GM11168 (cell line): ENCODE measurements around the gene PHF21B.
"Not testable (repeated sequence)": the region's sequence is repeated elsewhere in the genome, so short reads cannot be mapped to it uniquely, and the experiment has no call there.

ENCODE experiments used
- in situ Hi-C: fragments of 300-500 bp; cut with MboI; formaldehyde crosslinking; loops from one replicate; pipeline ENCODE4 v1.12.0; 2022; ENCODE audit warnings: low sequenced_read_pairs; ENCODE audit not compliant: unreplicated experiment

PHF21B gene

DNA sequence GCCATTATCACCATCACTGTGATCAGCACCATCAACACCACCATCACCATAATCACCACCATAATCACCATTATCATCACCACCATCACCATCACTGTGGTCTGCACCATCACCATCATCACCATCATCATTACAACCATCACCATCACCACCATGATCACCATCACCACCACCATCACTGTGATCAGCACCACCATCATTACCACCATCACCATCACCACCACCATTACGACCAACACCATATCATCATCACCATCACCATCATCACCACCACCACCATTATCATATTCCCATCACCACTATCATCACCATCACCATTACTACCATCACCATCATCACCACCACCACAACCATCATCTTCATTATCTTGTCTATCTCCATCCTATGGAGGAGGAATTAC is 125.2 kb downstream of the PHF21B start:
- in situ Hi-C loops, result no loop called here

DNA sequence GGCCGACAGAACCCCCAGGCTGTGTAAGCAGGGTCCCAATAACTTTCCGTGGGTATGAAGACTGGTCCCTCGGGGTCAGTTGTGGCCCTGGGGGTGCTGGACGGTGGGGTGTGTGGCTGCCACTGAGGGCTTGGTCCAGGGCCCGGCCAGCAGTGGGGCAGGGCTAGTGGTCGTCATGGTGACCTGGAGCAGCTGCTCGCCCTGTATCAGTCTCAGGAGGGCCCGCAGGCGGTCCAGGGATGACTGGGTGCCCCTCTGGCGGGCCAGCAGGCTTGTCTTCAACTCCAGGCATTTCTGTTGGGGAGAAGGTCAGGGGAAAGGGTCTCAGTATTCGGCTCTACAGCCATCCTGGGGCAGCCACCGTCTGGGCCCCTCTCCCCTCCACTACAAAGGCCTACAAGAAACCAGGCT is 126.8 kb downstream of the PHF21B start:
- in situ Hi-C loops, result no loop called here

DNA sequence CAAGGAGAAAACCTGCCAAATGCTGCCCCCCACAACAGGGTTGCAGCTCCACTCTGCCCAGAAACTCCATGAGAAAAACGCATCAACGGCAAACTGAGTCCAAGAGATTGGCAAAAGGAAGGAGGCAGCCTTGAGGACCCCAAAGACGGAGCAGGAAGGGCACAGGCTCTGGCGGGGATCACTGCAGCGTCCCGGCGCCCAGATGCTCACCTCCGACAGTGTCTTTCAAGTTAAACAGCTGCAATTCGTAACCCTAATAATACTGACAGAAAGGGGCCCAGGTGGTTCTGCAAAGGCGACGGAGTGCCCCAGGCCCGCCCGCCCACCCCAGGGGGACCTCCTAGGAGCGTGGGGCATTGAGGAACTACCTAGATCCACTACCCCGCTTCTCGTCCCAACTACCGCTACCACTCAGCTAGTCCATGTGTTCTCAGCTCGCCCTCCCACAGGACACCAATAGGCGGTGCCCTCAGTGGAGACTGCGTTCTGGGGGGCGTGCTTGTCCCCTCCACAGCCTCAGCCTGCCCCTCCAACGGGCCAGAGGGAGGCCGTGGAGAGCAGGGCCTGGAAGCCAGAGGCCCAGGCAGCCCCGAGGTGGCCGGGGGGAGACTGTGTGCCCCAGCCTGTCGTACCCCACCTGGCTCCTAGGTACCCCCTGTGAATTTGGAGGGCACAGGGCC is 127.4 kb downstream of the PHF21B start:
- in situ Hi-C loops, result no loop called here

DNA sequence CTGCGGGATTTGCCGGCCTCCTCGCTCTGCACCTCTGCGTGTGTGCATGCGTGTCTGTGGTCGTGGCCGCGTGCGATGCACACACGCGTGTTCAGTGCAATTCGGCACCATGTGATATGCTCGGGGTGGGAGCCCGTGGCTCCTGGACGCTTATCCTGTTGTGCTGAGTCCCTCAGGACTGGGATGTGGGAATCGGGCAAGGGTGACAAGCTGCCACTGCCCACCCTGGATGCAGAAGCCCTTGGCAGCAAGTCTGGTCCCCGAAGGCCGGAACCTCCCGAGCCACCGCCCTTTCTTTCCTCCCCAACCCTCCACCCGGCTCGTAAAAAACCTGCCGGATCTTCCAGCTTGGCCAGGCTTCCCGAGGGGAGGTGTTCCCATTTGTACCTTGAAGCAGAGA is 128.2 kb downstream of the PHF21B start:
- in situ Hi-C loops, result no loop called here

DNA sequence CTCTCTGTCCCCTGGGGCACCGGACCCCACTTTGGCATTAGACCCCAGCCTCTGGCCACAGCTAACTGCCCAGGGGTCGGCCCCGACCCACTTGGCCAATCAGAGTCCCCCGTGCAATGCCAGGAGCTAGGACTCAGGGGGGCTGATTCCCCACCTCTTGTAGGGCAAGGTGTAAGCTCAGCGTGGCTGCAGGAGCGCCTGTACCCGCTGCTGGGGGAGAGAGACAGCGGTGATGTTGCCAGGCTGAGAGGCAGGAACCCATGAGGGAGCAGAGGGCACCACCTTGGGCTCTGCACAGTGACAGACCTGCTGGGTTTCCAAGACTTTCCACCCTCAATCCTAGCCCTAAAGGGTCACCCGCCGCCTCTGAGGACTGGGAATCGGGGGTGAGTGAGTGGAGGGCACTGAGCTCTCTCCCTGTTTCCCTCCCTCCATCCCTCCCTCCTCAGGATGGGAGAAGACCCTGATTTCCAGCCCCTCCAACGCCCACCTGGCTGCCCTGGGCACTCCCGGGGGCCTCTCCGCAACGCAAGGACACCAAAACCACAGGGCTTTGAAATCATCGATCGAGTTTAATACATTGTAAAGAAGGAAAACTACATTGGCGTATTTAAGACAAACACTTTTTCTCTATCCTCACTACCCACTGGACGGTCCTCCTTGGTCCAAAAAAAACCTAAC is 129.1 kb downstream of the PHF21B start:
- in situ Hi-C loops, result no loop called here

DNA sequence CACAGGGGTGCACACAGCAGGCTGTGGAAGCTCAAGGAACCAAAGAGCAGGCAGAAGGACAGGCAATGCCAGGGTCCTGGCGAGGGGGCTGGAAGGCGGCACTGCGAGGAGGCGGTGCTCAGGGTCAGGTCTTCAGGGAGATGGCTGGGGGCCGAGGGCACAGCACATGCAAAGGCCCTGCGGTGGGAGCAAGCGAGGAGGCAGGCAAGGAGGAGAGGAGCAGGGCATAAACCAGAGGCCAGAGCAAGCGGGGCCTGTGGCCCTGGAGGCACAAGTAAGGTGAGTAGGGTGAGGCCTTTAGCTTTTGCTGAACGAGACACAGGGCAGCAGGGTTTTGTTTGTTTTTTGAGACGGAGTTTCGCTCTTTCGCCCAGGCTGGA is 130.5 kb downstream of the PHF21B start:
- in situ Hi-C loops, result no loop called here

DNA sequence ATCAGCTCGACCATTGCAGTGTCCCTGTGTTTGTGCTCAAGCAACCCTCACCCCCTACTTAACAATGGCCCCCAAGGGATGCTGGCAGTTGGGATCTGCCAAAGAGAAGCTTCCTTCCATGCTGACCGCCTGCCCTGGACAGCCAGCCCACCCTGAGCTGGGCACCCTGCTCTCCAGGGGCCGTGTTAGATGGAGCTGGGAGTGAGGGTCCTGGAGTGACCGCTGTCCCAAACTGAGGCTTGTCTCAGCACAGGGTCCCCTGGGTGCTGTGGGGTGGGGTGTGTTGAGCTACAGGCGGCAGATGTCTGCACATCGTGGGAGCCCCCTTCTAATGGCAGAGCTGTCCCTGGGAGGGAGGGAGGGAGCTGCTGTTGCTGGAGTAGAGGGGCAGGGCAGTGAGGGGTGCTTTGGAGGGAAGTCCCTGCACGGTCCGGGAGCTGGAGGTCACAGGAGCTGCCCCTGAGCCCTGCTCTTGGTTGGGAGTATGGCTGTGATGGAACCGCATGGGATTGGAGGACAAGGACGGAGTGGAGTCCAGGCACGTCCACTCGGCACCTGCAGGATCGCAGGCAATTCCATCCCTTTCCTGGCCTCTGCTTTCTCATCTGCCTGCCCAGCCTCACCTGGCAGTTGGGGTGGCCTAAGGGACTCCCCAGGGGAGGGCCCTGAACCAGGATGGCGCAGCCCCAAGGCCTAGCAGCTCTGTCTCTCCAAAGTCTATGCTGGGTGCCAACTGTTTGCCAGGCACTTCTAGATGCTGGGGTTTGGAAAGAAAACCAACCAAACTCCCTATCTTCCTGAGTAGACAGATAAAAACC is 131.1 kb downstream of the PHF21B start:
- in situ Hi-C loops, result no loop called here

DNA sequence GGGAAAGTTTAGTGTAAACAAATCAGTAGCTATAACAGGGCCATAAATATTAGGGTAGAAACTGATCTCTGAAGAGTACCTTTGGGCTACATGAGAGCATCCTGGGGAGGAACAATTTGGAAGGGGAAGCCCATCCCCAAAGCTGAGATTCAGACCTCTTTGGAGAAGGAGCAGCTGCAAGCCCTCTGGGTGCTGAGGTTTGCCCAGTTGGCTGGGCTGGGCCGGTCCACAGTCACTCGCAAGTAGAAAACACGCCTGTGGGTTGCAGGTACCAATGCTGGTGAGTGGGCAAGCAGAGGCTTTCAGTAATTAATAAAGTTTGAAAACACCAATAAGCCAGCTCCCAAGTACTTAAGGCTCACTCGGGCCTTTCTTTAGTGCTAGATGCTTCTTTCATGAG is 132.9 kb downstream of the PHF21B start:
- in situ Hi-C loops, result no loop called here

DNA sequence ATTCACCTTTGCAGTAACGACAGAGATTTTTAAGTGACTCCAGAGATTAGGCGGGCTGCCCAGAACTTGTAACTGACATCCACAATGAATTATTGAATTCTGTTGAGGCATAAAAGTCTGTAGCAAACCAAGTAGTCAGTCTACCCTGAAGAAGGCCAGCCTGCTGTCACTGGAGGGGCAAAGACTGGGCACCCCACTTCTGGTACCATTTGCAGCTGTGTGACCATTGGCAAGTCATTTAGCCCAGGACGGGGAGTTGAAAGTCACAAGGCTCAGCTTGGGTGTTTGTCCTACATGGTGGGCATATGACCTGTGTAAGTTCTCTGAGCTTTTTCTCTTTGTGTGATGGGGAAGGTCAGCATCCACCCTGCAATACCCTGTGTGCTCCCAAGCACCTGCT is 138.0 kb downstream of the PHF21B start:
- in situ Hi-C loops, result no loop called here

DNA sequence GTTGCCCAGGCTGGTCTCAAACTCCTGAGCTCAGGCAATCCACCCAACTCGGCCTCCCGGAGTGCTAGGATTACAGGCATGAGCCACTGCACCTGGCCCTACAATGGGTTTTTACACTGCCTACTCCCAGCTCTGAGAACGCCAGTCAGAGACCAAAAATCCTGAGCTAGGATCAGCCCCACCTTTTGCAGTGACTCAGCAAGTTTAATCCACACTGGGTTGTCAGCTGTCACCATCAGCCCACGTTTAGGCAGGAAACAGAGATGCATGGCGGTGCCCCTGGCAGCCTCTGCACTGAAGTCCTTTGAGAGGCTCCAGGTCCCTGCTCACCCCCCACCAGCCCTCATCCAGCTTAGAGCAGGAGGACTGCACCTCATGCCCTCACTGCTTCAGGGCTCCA is 139.8 kb downstream of the PHF21B start:
- in situ Hi-C loops, result no loop called here

DNA sequence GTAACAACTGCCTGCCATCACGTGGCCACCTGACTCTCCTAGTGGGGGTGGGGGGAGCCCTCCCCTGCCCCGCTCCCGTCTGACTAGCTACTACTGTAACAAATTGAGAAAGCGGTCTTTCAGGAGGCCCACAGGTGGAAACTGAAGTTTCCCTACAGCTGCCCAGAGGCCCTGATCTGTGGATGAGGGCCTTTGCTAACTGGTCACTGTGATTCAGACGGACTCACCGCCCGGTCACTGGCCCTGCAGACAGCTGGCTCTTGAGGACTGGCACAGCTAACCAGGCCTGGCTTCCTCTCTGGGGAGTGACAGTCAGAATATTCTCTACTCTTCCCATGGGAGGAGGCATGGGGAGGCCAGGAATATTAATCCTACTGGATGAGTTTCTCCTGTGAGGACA is 140.6 kb downstream of the PHF21B start:
- in situ Hi-C loops, result no loop called here

DNA sequence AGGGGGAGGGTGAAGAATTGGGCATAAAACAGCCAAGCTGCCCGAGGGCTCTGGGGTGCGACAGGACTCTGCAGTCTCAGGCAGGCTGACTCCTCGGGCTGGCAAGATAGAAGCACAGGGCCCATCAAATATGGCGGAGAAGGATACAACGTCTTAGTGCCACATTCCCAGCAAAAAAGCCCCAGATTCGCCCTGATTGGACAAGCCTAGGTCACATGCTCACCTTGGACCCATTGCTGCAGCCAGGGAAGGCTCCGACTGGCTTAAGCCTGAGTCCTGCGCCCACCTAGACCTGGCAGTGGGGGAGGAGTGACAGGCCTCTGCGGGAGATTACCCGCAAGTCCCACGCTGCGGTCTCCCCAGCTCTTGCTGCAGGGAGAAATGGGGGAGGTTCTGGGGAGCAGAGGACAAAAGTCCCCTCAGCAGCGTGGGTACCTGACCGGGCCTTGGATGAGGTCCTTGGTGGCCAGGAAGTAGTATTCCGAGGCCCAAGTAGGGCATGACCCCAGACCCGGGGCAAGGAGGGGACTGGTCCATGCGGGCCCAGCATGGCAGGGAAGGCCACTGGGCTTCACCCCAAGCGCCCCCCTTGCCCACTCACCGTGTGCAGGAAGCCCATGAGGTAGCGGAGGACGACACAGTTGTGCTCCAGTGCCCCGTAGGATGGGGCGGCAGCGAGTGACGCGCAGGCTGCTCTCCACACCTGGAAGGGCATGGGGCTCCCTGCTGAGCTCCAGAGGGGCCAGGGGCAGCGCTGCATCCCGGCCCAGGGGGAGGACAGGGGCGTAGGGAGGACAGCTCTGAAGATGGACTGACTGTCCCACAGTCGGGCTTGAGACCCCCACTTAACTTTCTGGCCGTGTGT is 144.4 kb downstream of the PHF21B start:
- in situ Hi-C loops, result no loop called here

DNA sequence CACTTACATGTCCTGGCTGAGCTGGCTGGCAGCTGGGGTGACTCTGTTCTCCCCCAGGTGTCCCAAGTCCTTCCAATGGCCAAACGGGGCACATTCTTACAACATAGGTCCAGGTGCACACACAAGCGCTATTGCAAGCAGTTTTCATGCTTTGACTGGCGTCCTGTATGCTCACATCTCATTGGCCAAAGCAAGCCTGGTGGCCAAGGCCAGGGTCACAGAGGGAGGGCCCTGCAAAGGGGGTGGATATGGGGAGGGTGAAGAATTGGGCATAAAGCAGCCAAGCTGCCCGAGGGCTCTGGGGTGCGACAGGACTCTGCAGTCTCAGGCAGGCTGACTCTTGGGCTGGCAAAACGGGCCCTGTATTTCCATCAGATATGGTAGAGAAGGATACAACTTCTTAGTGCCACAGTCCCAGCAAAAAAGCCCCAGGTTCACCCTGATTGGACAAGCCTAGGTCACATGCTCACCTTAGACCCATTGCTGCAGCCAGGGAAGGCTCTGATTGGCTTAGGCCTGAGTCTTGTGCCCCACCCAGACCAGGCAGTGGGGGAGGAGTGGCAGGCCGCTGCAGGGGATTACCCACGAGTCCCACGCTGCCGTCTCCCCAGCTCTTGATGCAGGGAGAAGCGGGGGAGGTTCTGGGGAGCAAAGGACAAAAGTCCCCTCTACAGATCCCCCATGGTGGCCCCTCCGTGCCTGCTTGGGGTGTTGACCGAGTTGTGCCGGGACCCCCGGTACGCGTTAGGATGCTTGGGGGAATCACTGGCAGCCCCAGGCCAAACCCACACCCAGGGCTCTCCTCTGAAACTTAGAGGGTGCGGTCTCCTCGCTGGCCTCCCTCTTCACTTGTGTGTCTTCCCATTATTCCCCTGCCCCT is 146.6 kb downstream of the PHF21B start:
- in situ Hi-C loops, result no loop called here

DNA sequence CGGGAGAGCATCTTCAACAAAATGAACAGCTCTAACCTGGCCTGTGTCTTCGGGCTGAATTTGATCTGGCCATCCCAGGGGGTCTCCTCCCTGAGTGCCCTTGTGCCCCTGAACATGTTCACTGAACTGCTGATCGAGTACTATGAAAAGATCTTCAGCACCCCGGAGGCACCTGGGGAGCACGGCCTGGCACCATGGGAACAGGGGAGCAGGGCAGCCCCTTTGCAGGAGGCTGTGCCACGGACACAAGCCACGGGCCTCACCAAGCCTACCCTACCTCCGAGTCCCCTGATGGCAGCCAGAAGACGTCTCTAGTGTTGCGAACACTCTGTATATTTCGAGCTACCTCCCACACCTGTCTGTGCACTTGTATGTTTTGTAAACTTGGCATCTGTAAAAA is 147.5 kb downstream of the PHF21B start:
- in situ Hi-C loops, result no loop called here

DNA sequence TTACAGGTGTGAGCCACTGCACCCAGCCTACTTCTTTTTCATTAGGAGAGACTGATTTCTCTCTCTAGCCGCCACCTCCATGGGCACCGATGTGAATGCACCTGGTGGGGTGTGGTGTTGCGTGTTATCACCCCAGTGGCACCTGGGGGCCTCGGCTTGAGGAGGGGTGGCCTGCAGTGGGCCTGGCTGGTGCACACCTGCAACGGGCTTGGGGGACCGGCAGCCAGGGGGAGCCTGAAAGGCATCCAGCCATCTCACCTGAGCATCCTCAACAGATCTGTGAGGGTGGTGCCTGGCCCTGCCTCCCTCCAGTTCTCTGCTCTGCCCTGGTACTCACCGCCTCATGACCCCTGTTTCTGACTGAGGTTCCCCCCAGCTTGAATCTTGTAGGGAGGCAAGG is 148.6 kb downstream of the PHF21B start:
- in situ Hi-C loops, result no loop called here

DNA sequence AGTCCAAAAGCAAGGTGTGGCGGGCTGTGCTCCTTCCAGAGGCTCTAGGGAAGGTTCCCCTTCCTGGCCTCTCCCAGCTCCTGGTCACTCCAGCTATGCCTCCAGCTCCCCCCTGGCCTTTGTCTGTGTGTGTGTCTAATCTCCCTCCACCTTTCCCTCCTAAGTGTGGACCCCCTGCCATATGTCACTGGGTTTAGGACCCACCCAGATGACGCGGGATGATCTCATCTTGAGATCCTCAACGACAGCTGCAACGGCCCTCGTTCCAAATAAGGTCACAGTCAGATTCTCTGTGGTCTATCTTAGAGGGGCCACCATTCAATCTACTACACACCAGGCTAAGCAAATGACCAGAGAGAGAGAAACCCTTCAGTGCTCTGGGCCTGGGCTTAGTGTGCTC is 149.5 kb downstream of the PHF21B start:
- in situ Hi-C loops, result no loop called here

DNA sequence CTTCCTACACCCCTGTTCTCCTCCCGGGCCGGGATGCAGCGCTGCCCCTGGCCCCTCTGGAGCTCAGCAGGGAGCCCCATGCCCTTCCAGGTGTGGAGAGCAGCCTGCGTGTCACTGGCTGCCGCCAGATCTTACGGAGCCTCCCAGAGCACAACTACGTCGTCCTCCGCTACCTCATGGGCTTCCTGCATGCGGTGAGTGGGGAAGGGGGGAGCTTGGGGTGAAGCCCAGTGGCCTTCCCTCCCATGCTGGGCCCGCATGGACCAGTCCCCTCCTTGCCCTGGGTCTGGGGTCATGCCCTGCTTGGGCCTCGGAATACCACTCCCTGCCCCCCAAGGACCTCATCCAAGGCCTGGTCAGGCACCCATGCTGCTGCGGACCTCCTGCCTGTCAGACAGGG is 150.2 kb downstream of the PHF21B start:
- in situ Hi-C loops, result no loop called here

DNA sequence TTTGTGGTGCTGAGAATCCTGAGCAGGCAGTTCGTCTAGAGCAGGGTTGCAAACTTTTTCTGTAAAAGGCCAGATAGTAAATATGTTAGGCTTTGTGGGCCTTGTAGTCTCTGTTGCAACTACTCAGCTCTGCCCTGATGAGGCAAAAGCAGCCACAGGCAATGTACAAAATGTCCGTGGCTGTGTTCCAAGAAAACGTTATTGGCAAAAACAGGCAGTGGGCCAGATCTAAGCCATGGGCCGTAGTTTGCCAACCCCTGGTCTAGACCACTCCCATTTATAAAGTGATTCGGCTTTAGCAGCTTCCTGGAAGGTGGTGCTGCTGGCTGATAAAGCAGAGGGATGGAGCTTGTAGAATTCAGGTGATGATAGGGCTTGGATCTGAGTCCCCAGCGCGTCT is 151.0 kb downstream of the PHF21B start:
- in situ Hi-C loops, result not testable (repeated sequence)

DNA sequence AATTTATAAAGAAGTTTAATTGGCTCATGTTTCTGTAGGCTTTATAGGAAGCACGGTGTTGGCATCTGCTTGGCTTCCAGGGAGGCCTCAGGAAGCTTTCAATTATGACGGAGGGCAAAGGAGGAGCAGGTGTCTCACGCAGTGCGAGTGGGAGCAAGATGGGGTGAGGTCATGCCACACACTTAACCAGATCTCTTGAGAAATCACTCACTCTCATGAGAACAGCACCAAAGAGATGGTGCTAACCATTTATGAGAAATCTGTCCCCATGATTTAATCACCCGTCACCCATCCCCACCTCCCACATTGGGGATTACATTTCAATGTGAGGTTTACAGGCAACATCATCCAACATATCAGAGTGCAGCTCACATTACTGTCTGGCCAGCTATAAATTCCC is 153.9 kb downstream of the PHF21B start:
- in situ Hi-C loops, result no loop called here

DNA sequence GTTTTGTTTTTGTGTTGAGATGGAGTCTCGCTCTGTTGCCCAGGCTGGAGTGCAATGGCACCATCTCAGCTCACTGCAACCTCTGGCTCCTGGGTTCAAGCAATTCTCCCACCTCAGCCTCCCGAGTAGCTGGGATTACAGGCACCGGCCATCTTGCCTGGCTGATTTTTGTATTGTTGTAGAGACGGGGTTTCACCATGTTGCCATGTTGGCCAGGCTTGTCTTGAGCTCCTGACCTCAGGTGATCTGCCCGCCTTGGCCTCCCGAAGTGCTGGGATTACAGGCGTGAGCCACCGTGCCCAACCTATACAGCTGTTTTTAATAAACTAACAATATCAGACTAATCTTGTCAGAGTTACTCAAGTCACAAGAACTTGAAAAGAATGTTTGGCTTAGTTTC is 155.2 kb downstream of the PHF21B start:
- in situ Hi-C loops, result not testable (repeated sequence)
